Osteocyte (in vitro differentiated cells): Measurements from ENCODE around the gene PRR36. TPM values are rescaled to one million over a fixed set of nuclear protein-coding genes. Genes with fewer than 3 reads are reported as not detected.

Source experiments
- DNase-seq: peaks from one replicate; pipeline ENCODE4 v3.0.0; 2021; ENCODE audit warnings: mixed read lengths; ENCODE audit not compliant: unreplicated experiment; ENCODE audit errors: extremely low spot score
- H3K27ac Mint-ChIP-seq: one replicate; pipeline ENCODE4 v1.8.0; 2021; ENCODE audit warnings: mild to moderate bottlenecking, mixed read lengths; ENCODE audit not compliant: unreplicated experiment
- H3K27me3 Mint-ChIP-seq: one replicate; pipeline ENCODE4 v1.8.0; 2021; ENCODE audit warnings: mixed read lengths; ENCODE audit not compliant: unreplicated experiment
- H3K36me3 Mint-ChIP-seq: one replicate; pipeline ENCODE4 v1.8.0; 2021; ENCODE audit warnings: mixed read lengths; ENCODE audit not compliant: unreplicated experiment
- H3K4me1 Mint-ChIP-seq: one replicate; pipeline ENCODE4 v1.8.0; 2021; ENCODE audit warnings: mixed read lengths; ENCODE audit not compliant: unreplicated experiment
- H3K4me3 Mint-ChIP-seq: one replicate; pipeline ENCODE4 v1.8.0; 2021; ENCODE audit warnings: mild to moderate bottlenecking, moderate library complexity, mixed read lengths; ENCODE audit not compliant: unreplicated experiment
- H3K9me3 Mint-ChIP-seq: one replicate; pipeline ENCODE4 v1.8.0; 2021; ENCODE audit warnings: mixed read lengths; ENCODE audit not compliant: unreplicated experiment
- total RNA-seq: library from RNA; stranded (reverse); gene quantifications from 2 replicates; pipeline ENCODE4 v1.2.1, GENCODE V29; 2021
- TF ChIP-seq, protein P1 (sequence below): fragments of 200-600 bp; sonication (generic); IDR thresholded peaks from 2 replicates; pipeline ENCODE4 v1.5.0; 2021; ENCODE audit warnings: antibody characterized with exemption, mild to moderate bottlenecking, moderate library complexity

Gene PRR36
- total RNA-seq, 1 donor from 2014 or later: 0.51 TPM

DNA sequence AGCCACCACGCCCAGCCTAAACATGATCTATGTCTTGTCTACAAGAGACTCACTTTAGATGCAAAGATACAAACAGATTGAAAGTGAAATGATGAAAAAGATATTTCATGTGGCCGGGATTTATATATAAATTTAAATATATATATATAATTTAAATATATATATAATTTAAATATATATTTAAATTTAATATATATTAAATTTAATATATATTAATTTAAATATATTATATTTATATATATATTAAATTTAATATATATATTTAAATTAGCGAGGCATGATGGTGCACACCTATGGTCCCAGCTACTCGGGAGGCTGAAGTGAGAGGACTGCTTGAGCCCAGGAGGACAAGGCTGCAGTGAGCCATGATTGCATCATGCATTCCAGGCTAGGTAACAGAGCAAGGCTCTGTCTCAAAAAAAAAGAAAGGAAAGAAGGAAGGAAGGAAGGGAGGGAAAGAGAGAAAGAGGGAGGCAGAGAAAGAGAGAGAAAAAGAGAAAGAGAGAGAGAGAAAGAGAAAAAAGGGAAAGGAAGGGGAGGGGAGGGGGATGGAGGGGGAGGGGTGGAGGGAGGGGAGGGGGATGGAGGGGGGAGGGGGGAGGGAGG lies 51.2 kb downstream of the PRR36 start:
- DNase-seq: no peak
- Mint-ChIP-seq H3K36me3 (no peaks in the 10 kb centered on the region), H3K27me3 (peaks cover 41% of the 10 kb centered on the region), H3K9me3 (no peaks in the 10 kb centered on the region), H3K4me3 (no peak overlapping the region), H3K27ac (no peak overlapping the region), H3K4me1 (no peaks in the 10 kb centered on the region)
- TF ChIP-seq, protein P1, sequence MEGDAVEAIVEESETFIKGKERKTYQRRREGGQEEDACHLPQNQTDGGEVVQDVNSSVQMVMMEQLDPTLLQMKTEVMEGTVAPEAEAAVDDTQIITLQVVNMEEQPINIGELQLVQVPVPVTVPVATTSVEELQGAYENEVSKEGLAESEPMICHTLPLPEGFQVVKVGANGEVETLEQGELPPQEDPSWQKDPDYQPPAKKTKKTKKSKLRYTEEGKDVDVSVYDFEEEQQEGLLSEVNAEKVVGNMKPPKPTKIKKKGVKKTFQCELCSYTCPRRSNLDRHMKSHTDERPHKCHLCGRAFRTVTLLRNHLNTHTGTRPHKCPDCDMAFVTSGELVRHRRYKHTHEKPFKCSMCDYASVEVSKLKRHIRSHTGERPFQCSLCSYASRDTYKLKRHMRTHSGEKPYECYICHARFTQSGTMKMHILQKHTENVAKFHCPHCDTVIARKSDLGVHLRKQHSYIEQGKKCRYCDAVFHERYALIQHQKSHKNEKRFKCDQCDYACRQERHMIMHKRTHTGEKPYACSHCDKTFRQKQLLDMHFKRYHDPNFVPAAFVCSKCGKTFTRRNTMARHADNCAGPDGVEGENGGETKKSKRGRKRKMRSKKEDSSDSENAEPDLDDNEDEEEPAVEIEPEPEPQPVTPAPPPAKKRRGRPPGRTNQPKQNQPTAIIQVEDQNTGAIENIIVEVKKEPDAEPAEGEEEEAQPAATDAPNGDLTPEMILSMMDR: no peak

DNA sequence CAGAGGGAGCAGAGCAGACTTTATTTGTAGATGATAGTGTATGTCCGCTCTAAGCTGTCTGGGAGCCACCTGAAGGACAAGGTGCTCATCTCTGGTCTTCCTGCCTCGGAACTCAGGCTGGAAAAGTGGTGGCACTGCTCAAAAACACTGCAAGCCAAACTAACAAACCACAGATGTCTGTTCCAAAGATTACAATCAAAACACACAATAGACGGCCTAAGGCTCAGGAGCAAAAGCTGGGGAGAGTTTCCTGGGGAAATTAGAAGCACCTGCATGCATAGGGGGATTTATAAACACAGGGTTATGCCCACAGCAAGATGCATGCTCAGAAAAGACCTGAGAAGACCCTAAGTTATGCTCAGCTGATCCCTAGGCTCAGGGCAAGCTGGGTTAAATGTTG lies 53.6 kb downstream of the PRR36 start:
- no peaks in the 10 kb centered on the region for H3K9me3 Mint-ChIP-seq
- H3K27me3 Mint-ChIP-seq: peaks cover 33% of the 10 kb centered on the region
- DNase-seq: no peak
- TF ChIP-seq, protein P1: no peak
- no peak overlapping the region for H3K4me3 Mint-ChIP-seq
- no peak overlapping the region for H3K27ac Mint-ChIP-seq
- no peaks in the 10 kb centered on the region for H3K4me1 Mint-ChIP-seq
- H3K36me3 Mint-ChIP-seq: no peaks in the 10 kb centered on the region

DNA sequence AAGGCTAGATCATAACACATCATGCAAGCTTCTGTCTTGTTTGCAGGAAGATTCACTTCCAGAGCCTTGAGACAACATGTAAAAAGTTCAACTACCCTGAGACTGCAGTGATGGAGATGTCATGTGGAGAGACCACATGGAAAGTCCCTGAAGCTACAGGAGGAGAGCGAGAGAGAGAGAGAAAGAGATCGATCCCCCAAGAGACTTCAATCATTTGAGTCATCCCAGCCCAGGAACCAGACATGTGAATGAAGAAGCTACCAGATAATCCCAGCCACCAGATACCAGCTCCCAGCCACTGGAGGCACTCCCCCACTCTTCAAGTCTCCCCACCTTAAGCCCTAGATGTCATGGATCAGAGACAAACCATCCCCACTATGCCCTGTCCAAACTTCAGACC lies 54.9 kb downstream of the PRR36 start:
- DNase-seq: no peak
- H3K4me1 Mint-ChIP-seq: no peaks in the 10 kb centered on the region
- H3K4me3 Mint-ChIP-seq: no peak overlapping the region
- no peaks in the 10 kb centered on the region for H3K9me3 Mint-ChIP-seq
- peaks cover 32% of the 10 kb centered on the region for H3K27me3 Mint-ChIP-seq
- H3K36me3 Mint-ChIP-seq: no peaks in the 10 kb centered on the region
- H3K27ac Mint-ChIP-seq: no peak overlapping the region
- TF ChIP-seq, protein P1: no peak

DNA sequence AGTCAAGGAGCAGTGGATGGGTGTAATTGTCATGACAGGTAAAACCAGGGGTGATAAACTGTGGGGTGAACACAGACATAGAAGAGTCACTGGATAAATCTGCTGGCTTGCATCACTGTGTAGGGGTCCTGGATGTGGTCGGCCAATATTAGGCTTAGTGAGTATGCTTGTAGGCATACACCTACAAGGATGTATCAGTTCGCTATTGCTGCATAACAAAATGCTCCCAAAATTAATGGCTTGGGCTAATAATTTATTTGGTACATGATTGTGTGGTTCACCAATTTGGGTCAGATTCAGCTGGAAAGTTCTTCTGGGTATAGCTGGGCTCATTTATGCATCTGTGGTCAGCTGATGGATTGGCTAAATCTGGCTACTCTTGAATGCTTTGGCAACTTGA lies 55.4 kb downstream of the PRR36 start:
- Mint-ChIP-seq H3K27me3 (peaks cover 29% of the 10 kb centered on the region), H3K4me3 (no peak overlapping the region), H3K4me1 (no peaks in the 10 kb centered on the region), H3K9me3 (no peaks in the 10 kb centered on the region), H3K36me3 (no peaks in the 10 kb centered on the region), H3K27ac (no peak overlapping the region)
- TF ChIP-seq, protein P1: no peak
- no peak for DNase-seq

Other genes with a start within 250 kb of the PRR36 start
- gene XAB2, start 244.8 kb downstream of the PRR36 start, total RNA-seq: 40.9 and 41.7 TPM in 2 replicates
- 89.7 and 122 TPM in 2 replicates for gene PET100, start 244.6 kb downstream of the PRR36 start, total RNA-seq
- gene PCP2, start 240.7 kb downstream of the PRR36 start, total RNA-seq: not detected in 2 replicates
- 11.6 and 13.6 TPM in 2 replicates for gene STXBP2, start 237.3 kb downstream of the PRR36 start, total RNA-seq
- not detected in 2 replicates for gene RETN, start 205.3 kb downstream of the PRR36 start, total RNA-seq
- not detected in 2 replicates for gene MCEMP1, start 197.3 kb downstream of the PRR36 start, total RNA-seq
- gene TRAPPC5, start 193.6 kb downstream of the PRR36 start, total RNA-seq: 105 and 108 TPM in 2 replicates
- gene FCER2, start 172.3 kb downstream of the PRR36 start, total RNA-seq: not detected in 2 replicates
- not detected in 2 replicates for gene CLEC4G, start 142.3 kb downstream of the PRR36 start, total RNA-seq
- gene CD209, start 126.9 kb downstream of the PRR36 start, total RNA-seq: not detected in 2 replicates
- gene CLEC4M, start 111.1 kb downstream of the PRR36 start, total RNA-seq: not detected in 2 replicates
- gene EVI5L, start 44.2 kb downstream of the PRR36 start, total RNA-seq: 27.3 and 27.6 TPM in 2 replicates
- gene LRRC8E, start 14.1 kb upstream of the PRR36 start, total RNA-seq: 3.3 and 3.5 TPM in 2 replicates
- 34.4 and 42.1 TPM in 2 replicates for gene MAP2K7, start 29.5 kb upstream of the PRR36 start, total RNA-seq
- gene TGFBR3L, start 40.4 kb upstream of the PRR36 start, total RNA-seq: 2.3 and 2.6 TPM in 2 replicates
- gene SNAPC2, start 45.9 kb upstream of the PRR36 start, total RNA-seq: 19.6 and 21.9 TPM in 2 replicates
- 28.7 and 28.8 TPM in 2 replicates for gene CTXN1, start 51.7 kb upstream of the PRR36 start, total RNA-seq
- 69.4 and 73.4 TPM in 2 replicates for gene TIMM44, start 69.3 kb upstream of the PRR36 start, total RNA-seq
- 89.6 and 98.5 TPM in 2 replicates for gene ELAVL1, start 131.3 kb upstream of the PRR36 start, total RNA-seq
- not detected in 2 replicates for gene CCL25, start 178.4 kb upstream of the PRR36 start, total RNA-seq